ENCODE results near the gene HSPG2. TPM values are rescaled to one million over a fixed set of nuclear protein-coding genes. Genes with fewer than 3 reads are reported as not detected.

The HSPG2 gene
- total and polyA plus RNA-seq, 10 of the 15 experiments (the other 5 are each of a cell fraction or from before 2014, with no cell fraction given): 0.30 to 3.4 (median 0.73) TPM; not detected in 2

DNA sequence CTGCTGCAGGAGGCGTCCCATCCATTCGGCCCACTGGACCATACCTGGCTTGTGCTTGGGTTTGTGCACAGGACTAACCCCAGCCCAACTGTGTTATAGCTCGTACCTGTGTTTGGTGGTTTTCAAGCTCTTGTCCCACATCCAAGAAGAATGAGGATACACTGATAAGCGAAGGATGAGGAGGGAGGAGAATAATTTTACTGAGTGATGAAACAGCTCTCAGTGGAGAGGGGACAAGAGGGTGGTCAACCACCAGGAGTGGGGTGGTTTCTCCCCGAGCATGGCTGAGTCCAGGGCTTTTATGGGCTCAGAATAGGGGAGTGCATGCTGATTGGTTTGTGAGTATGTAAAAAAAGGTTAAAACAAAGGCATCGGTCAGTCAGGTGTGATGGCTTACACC lies 142.0 kb downstream of the HSPG2 start (continued):
- TF ChIP-seq SMC3 (IDR thresholded peaks at IDR 0.05; ENCODE audit: borderline replicate concordance, low read length) (no peak), TAF1 (IDR thresholded peaks at IDR 0.05; ENCODE audit: borderline replicate concordance, low read depth, low read length) (no peak), ZNF592 (IDR thresholded peaks at IDR 0.05) (no peak), CBX5 (IDR thresholded peaks at IDR 0.05; ENCODE audit: low read depth) (no peak), ATF3 (IDR thresholded peaks at IDR 0.05; ENCODE audit: borderline replicate concordance, extremely low read depth, low read depth, low read length) (no peak), YY1 (IDR thresholded peaks at IDR 0.05; ENCODE audit: low read depth, low read length) (no peak), E2F4 (IDR thresholded peaks at IDR 0.05; ENCODE audit: low read depth, low read length) (no peak), RFX5 (IDR thresholded peaks at IDR 0.05; ENCODE audit: low read depth, low read length) (no peak)
- TF ChIP-seq, protein P1, sequence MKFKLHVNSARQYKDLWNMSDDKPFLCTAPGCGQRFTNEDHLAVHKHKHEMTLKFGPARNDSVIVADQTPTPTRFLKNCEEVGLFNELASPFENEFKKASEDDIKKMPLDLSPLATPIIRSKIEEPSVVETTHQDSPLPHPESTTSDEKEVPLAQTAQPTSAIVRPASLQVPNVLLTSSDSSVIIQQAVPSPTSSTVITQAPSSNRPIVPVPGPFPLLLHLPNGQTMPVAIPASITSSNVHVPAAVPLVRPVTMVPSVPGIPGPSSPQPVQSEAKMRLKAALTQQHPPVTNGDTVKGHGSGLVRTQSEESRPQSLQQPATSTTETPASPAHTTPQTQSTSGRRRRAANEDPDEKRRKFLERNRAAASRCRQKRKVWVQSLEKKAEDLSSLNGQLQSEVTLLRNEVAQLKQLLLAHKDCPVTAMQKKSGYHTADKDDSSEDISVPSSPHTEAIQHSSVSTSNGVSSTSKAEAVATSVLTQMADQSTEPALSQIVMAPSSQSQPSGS (IDR thresholded peaks at IDR 0.05; ENCODE audit: low read length): no peak

Measured in GM12878 (cell line).